Astrocyte (in vitro differentiated cells and primary cell): ENCODE measurements around the gene TICAM1. TPM values are rescaled to one million over a fixed set of nuclear protein-coding genes. Genes with fewer than 3 reads are reported as not detected.
A peak's percentile ranks its signal among the peaks of the same experiment; 100 is the strongest.

ENCODE experiments used
- DNase-seq: peaks from one replicate; pipeline ENCODE4 v3.0.0-alpha.2; 2010; ENCODE audit warnings: low read depth
- FAIRE-seq: peaks from 2 replicates; lab custom pipeline; 2011; peaks lifted over from hg19 to GRCh38; lab: Jason Lieb, UNC
- H2AFZ ChIP-seq: 2 replicates; pipeline ENCODE4 v1.6.0; 2012; ENCODE audit warnings: low read depth, low read length, inconsistent platforms
- H3K27ac ChIP-seq: 2 replicates; pipeline ENCODE4 v1.5.1; 2011; ENCODE audit warnings: low read depth, low read length, inconsistent platforms
- H3K27me3 ChIP-seq: 2 replicates; pipeline ENCODE4 v1.6.0; 2011; ENCODE audit warnings: low read length, inconsistent platforms; ENCODE audit not compliant: insufficient read depth
- H3K36me3 ChIP-seq: 2 replicates; pipeline ENCODE4 v1.5.1; 2011; ENCODE audit warnings: low read length, inconsistent platforms; ENCODE audit not compliant: insufficient read depth
- H3K4me1 ChIP-seq: 2 replicates; pipeline ENCODE4 v1.5.1; 2011; ENCODE audit warnings: low read length, inconsistent platforms; ENCODE audit not compliant: insufficient read depth
- H3K4me2 ChIP-seq: 2 replicates; pipeline ENCODE4 v1.6.0; 2012; ENCODE audit warnings: low read length, inconsistent platforms
- H3K4me3 ChIP-seq: 2 replicates; pipeline ENCODE4 v1.5.1; 2011; ENCODE audit warnings: low read depth, mild to moderate bottlenecking, low read length, inconsistent platforms; ENCODE audit not compliant: insufficient read depth
- H3K79me2 ChIP-seq: 2 replicates; pipeline ENCODE4 v1.6.0; 2012; ENCODE audit warnings: mild to moderate bottlenecking, low read length, inconsistent platforms; ENCODE audit not compliant: insufficient read depth
- H3K9ac ChIP-seq: 2 replicates; pipeline ENCODE4 v1.6.0; 2012; ENCODE audit warnings: mild to moderate bottlenecking, low read length, inconsistent platforms
- H3K9me3 ChIP-seq: 2 replicates; pipeline ENCODE4 v1.5.1; 2012; ENCODE audit warnings: low read depth, mild to moderate bottlenecking, low read length, inconsistent platforms; ENCODE audit not compliant: insufficient read depth
- H4K20me1 ChIP-seq: 2 replicates; pipeline ENCODE4 v1.6.0; 2012; ENCODE audit warnings: low read length, inconsistent platforms; ENCODE audit not compliant: insufficient read depth
- H3K27ac Mint-ChIP-seq: one replicate; pipeline ENCODE4 v1.8.0; 2021; ENCODE audit warnings: mild to moderate bottlenecking, mixed read lengths; ENCODE audit not compliant: unreplicated experiment
- H3K27me3 Mint-ChIP-seq: one replicate; pipeline ENCODE4 v1.8.0; 2021; ENCODE audit warnings: low read depth, mixed read lengths; ENCODE audit not compliant: unreplicated experiment
- H3K36me3 Mint-ChIP-seq: one replicate; pipeline ENCODE4 v1.8.0; 2021; ENCODE audit warnings: low read depth, mixed read lengths; ENCODE audit not compliant: unreplicated experiment
- H3K4me1 Mint-ChIP-seq: one replicate; pipeline ENCODE4 v1.8.0; 2021; ENCODE audit warnings: low read depth, mixed read lengths; ENCODE audit not compliant: unreplicated experiment
- H3K4me3 Mint-ChIP-seq: one replicate; pipeline ENCODE4 v1.8.0; 2021; ENCODE audit warnings: mild to moderate bottlenecking, moderate library complexity, mixed read lengths; ENCODE audit not compliant: unreplicated experiment
- H3K9me3 Mint-ChIP-seq: one replicate; pipeline ENCODE4 v1.8.0; 2021; ENCODE audit warnings: mild to moderate bottlenecking, mixed read lengths; ENCODE audit not compliant: unreplicated experiment
- EZH2 ChIP-seq: IDR thresholded peaks from 2 replicates; pipeline ENCODE4 v1.6.1; 2012; ENCODE audit warnings: mild to moderate bottlenecking, low read length, inconsistent platforms; ENCODE audit not compliant: insufficient read depth
- total RNA-seq: library from RNA; stranded (reverse); gene quantifications from 2 replicates; pipeline ENCODE4 v1.2.1, GENCODE V29; 2021
- TF ChIP-seq, protein P1 (sequence below): IDR thresholded peaks from 2 replicates; pipeline ENCODE4 v1.5.1; 2011; ENCODE audit warnings: low read depth, mild to moderate bottlenecking, inconsistent platforms, low read length, moderate library complexity; ENCODE audit not compliant: insufficient read depth

Gene TICAM1
- total RNA-seq, 1 donor from 2014 or later: 10.0 TPM

DNA sequence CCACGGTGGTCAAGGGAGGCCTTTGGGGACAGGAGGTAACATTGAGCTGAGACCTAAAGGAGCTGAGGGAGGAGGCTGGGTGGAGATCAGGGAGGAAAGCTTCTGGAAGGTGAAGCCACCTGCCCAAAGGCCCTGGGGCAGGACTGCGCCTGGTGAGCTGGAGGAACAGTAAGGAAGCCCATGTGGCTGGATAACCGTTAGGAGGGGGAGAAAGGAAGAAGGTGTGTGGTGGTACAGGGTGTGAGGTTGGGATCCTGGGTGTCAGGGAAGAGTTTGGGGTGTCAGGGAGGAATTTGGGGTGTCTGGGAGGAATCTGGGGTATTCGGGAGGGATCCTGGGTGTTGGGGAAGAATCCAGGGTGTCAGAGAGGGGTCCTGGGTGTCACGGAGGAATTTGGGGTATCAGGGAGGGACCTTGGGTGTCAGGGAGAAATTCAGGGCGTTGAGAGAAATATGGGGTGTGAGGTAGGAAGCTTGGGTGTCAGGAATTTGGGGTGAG, 695 bp downstream of the TICAM1 start:
- FAIRE-seq (no peak), DNase-seq (no peak)
- Histone ChIP-seq H3K79me2 (peaks cover 41% of the 10 kb centered on the region), H2AFZ (peak overlapping the region; percentile 84), H3K4me2 (peak overlapping the region; percentile 100), H3K36me3 (no peaks in the 10 kb centered on the region), H3K27ac (no peak overlapping the region), H3K4me1 (peaks cover 11% of the 10 kb centered on the region), H3K9me3 (no peaks in the 10 kb centered on the region), H3K9ac (peak overlapping the region; percentile 89), H3K4me3 (peak overlapping the region; percentile 73), H4K20me1 (peaks cover 30% of the 10 kb centered on the region), H3K27me3 (no peaks in the 10 kb centered on the region)
- Mint-ChIP-seq H3K27ac (peak overlapping the region; percentile 76), H3K4me3 (peak overlapping the region; percentile 86), H3K9me3 (no peaks in the 10 kb centered on the region), H3K27me3 (no peaks in the 10 kb centered on the region), H3K4me1 (no peaks in the 10 kb centered on the region), H3K36me3 (no peaks in the 10 kb centered on the region)
- TF ChIP-seq, protein P1, sequence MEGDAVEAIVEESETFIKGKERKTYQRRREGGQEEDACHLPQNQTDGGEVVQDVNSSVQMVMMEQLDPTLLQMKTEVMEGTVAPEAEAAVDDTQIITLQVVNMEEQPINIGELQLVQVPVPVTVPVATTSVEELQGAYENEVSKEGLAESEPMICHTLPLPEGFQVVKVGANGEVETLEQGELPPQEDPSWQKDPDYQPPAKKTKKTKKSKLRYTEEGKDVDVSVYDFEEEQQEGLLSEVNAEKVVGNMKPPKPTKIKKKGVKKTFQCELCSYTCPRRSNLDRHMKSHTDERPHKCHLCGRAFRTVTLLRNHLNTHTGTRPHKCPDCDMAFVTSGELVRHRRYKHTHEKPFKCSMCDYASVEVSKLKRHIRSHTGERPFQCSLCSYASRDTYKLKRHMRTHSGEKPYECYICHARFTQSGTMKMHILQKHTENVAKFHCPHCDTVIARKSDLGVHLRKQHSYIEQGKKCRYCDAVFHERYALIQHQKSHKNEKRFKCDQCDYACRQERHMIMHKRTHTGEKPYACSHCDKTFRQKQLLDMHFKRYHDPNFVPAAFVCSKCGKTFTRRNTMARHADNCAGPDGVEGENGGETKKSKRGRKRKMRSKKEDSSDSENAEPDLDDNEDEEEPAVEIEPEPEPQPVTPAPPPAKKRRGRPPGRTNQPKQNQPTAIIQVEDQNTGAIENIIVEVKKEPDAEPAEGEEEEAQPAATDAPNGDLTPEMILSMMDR: no peak
- no peak for TF ChIP-seq EZH2

DNA sequence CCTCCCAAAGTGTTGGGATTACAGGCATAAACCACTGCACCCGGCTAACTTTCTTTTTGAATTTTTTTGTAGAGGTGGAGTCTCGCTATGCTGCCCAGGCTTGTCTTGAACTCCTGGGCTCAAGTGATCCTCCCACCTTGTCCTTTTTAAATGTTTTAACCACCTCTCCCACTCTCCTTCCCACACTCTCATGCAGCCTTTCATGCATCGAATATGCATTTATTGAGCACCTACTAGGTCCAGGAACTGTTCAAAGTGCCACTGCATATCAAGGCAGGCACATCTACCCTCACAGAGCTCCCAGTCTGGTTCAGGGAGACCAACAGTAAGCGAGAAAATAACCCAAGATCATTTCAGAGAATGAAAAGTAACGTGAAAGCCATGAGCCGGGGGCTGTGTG, 1.2 kb downstream of the TICAM1 start:
- H3K27ac Mint-ChIP-seq: peak overlapping the region; percentile 76
- peaks cover 11% of the 10 kb centered on the region for H3K4me1 ChIP-seq
- H3K9me3 ChIP-seq: no peaks in the 10 kb centered on the region
- H3K27ac ChIP-seq: no peak overlapping the region
- H4K20me1 ChIP-seq: peaks cover 30% of the 10 kb centered on the region
- no peaks in the 10 kb centered on the region for H3K36me3 Mint-ChIP-seq
- H3K27me3 Mint-ChIP-seq: no peaks in the 10 kb centered on the region
- peak overlapping the region; percentile 100 for H3K4me2 ChIP-seq
- FAIRE-seq (no peak), DNase-seq (no peak)
- peak overlapping the region; percentile 86 for H3K4me3 Mint-ChIP-seq
- H3K4me1 Mint-ChIP-seq: no peaks in the 10 kb centered on the region
- peak overlapping the region; percentile 73 for H3K4me3 ChIP-seq
- H3K79me2 ChIP-seq: peaks cover 41% of the 10 kb centered on the region
- peak overlapping the region; percentile 89 for H3K9ac ChIP-seq
- TF ChIP-seq, protein P1: no peak
- no peak for TF ChIP-seq EZH2
- H2AFZ ChIP-seq: no peak overlapping the region
- no peaks in the 10 kb centered on the region for H3K36me3 ChIP-seq
- H3K27me3 ChIP-seq: no peaks in the 10 kb centered on the region
- no peaks in the 10 kb centered on the region for H3K9me3 Mint-ChIP-seq

DNA sequence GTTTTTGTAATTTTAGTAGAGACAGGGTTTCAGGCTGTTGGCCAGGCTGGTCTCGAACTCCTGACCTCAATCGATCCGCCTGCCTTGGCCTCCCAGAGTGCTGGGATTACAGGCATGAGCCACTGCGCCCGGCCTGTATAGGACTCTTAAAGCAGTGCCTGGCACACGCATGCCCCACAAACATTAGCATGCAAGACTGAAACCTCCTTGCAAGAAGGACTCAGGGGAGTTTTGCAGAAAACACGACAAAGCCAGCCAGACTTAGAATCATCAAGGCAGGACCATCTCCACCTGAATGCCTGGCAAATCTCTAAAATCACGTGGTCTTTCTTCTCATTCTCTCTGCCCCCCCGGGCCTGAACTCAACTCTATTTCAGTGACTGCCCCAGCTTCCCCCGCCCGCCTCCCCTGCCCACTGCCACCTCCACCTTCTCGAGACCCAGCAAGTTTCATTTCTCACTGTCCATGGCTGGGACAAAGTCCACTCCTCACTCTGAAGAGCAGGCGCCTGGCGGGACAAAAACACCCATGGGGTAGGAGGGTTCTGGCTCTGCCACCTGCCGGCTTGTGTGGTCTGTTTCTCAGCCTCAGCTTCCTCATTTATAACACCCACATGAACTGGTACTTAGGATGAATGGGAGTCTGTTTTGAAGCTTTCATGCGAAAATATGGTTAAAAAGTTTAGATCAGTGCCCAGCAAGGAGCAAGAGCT, 2.4 kb downstream of the TICAM1 start:
- Histone ChIP-seq H3K27me3 (no peaks in the 10 kb centered on the region), H3K4me2 (peak overlapping the region; percentile 28), H4K20me1 (peaks cover 33% of the 10 kb centered on the region), H3K9me3 (no peaks in the 10 kb centered on the region), H2AFZ (no peak overlapping the region), H3K4me1 (peaks cover 11% of the 10 kb centered on the region), H3K79me2 (peaks cover 41% of the 10 kb centered on the region), H3K36me3 (no peaks in the 10 kb centered on the region), H3K9ac (peak overlapping the region; percentile 37), H3K4me3 (no peak overlapping the region), H3K27ac (no peak overlapping the region)
- Mint-ChIP-seq H3K27ac (peak overlapping the region; percentile 10), H3K36me3 (no peaks in the 10 kb centered on the region), H3K9me3 (no peaks in the 10 kb centered on the region), H3K27me3 (no peaks in the 10 kb centered on the region), H3K4me1 (no peaks in the 10 kb centered on the region), H3K4me3 (no peak overlapping the region)
- FAIRE-seq (no peak), DNase-seq (no peak)
- TF ChIP-seq, protein P1: no peak
- no peak for TF ChIP-seq EZH2
